ENCODE measurements around the gene SNRNP35. TPM values are rescaled to one million over a fixed set of nuclear protein-coding genes. Genes with fewer than 3 reads are reported as not detected.

SNRNP35 gene
- total and polyA plus RNA-seq, 2 donors (not counting 1 experiment from before 2014, with no cell fraction given) = 33.8 to 57.8 TPM

- Histone ChIP-seq H3K4me2 (replicated peaks; ENCODE audit: low read depth, low read length, poor library complexity, severe bottlenecking) (no peak overlapping the region), H3K79me2 (ENCODE audit: control insufficient read depth, insufficient read depth, low read length) (peaks cover 85% of the 10 kb centered on the region), H3K27ac (ENCODE audit: low read length in 2 of 2) (no peak overlapping the region), H3K4me1 (ENCODE audit: control insufficient read depth in 2 of 2, insufficient read depth in 2 of 2, low read length in 2 of 2) (peaks cover 5 to 11% of the 10 kb centered on the region in 2 donors), H2AFZ (ENCODE audit: insufficient read depth, low read depth, low read length, poor library complexity, severe bottlenecking) (no peak overlapping the region), H3K27me3 (replicated peaks in 1 of 4; ENCODE audit: control extremely low read depth in 1 of 4, control insufficient read depth in 3 of 4, insufficient read depth in 4 of 4, low read length in 3 of 4) (no peaks in the 10 kb centered on the region), H3K36me3 (replicated peaks in 1 of 2; ENCODE audit: control extremely low read depth in 1 of 2, control insufficient read depth in 1 of 2, extremely low read depth in 1 of 2, insufficient read depth in 2 of 2, low read length in 1 of 2) (peaks cover 0 to 21% of the 10 kb centered on the region in 2 experiments), H3K4me3 (ENCODE audit: control extremely low read depth in 1 of 5, extremely low read depth in 1 of 5, insufficient read depth in 1 of 5, low read depth in 2 of 5, low read length in 4 of 5) (no peak overlapping the region), H3K9ac (ENCODE audit: low read length) (no peak overlapping the region), H4K20me1 (ENCODE audit: control insufficient read depth, insufficient read depth, low read length, poor library complexity, severe bottlenecking) (peaks cover 22% of the 10 kb centered on the region), H3K9me3 (ENCODE audit: control extremely low read depth in 1 of 3, control insufficient read depth in 2 of 3, insufficient read depth in 1 of 3, low read length in 2 of 3) (no peaks in the 10 kb centered on the region)
- no peaks in the 10 kb centered on the region for H3K27me3 Mint-ChIP-seq
- no peaks in the 10 kb centered on the region for H3K9me3 Mint-ChIP-seq (ENCODE audit: insufficient read depth)
- TF ChIP-seq EZH2 (IDR thresholded peaks at IDR 0.05; ENCODE audit: borderline replicate concordance, insufficient read depth, low read depth, low read length, poor library complexity, severe bottlenecking) (no peak), CTCF (IDR thresholded peaks at IDR 0.05) (no peak)
- DNase-seq (no peak), ATAC-seq (ENCODE audit: low read depth) (no peak)
- intact Hi-C loops (cut with micrococcal nuclease) = loop anchor here (5.0 kb wide), 1 partner anchor 113 kb away; no protein-coding TSS in a partner anchor
- H3K4me3 Mint-ChIP-seq = no peak overlapping the region
- WGBS (ENCODE audit: insufficient coverage) = 86% methylated on average over 2 of the region's 4 CpGs
- peaks cover 25% of the 10 kb centered on the region for H3K4me1 Mint-ChIP-seq
- no peak overlapping the region for H3K27ac Mint-ChIP-seq
- CTCF ChIA-PET = no interaction called here
- POLR2A ChIA-PET = no interaction called here
These were observed 7.1 kb downstream of the SNRNP35 start for GRCh38 chr12:123465084-123465483.

- Mint-ChIP-seq H3K4me3 (no peak overlapping the region), H3K9me3 (ENCODE audit: insufficient read depth) (no peaks in the 10 kb centered on the region), H3K27me3 (no peaks in the 10 kb centered on the region), H3K4me1 (peaks cover 12% of the 10 kb centered on the region), H3K27ac (peak overlapping the region; percentile 56)
- no peaks in the 10 kb centered on the region for H3K9me3 ChIP-seq (ENCODE audit: control extremely low read depth in 1 of 3, control insufficient read depth in 2 of 3, insufficient read depth in 1 of 3, low read length in 2 of 3)
- no peak overlapping the region for H3K4me2 ChIP-seq (replicated peaks; ENCODE audit: low read depth, low read length, poor library complexity, severe bottlenecking)
- H2AFZ ChIP-seq (ENCODE audit: insufficient read depth, low read depth, low read length, poor library complexity, severe bottlenecking) = no peak overlapping the region
- H3K4me1 ChIP-seq (ENCODE audit: control insufficient read depth in 2 of 2, insufficient read depth in 2 of 2, low read length in 2 of 2) = peaks cover 3 to 9% of the 10 kb centered on the region in 2 donors
- peak; percentile 76 for DNase-seq
- no peak overlapping the region for H3K27ac ChIP-seq (ENCODE audit: low read length in 2 of 2)
- H3K4me3 ChIP-seq (ENCODE audit: control extremely low read depth in 1 of 5, extremely low read depth in 1 of 5, insufficient read depth in 1 of 5, low read depth in 2 of 5, low read length in 4 of 5) = no peak overlapping the region
- H4K20me1 ChIP-seq (ENCODE audit: control insufficient read depth, insufficient read depth, low read length, poor library complexity, severe bottlenecking) = peaks cover 30% of the 10 kb centered on the region
- H3K36me3 ChIP-seq (replicated peaks in 1 of 2; ENCODE audit: control extremely low read depth in 1 of 2, control insufficient read depth in 1 of 2, extremely low read depth in 1 of 2, insufficient read depth in 2 of 2, low read length in 1 of 2) = peaks cover 0 to 18% of the 10 kb centered on the region in 2 experiments
- POLR2A ChIA-PET = interaction anchor here (0.6 to 1.7 kb wide), 6 partner anchors 8 to 143 kb away, joined by 3 to 7 read pairs (median 4); partner anchors contain the start of gene SNRNP35
- no peak overlapping the region for H3K9ac ChIP-seq (ENCODE audit: low read length)
- intact Hi-C loops (cut with micrococcal nuclease) = loop anchor here (1.0 to 5.0 kb wide), 4 partner anchors 41 to 198 kb away; partner anchors contain the start of gene CDK2AP1
- WGBS (ENCODE audit: insufficient coverage) = 0% methylated on average over 1 of the region's 1 CpG
- CTCF ChIA-PET = interaction anchor here (0.6 to 2.2 kb wide), 18 partner anchors 10 to 152 kb away, joined by 3 to 15 read pairs (median 4); partner anchors contain the start of genes KMT5A and SNRNP35
- H3K79me2 ChIP-seq (ENCODE audit: control insufficient read depth, insufficient read depth, low read length) = peaks cover 72% of the 10 kb centered on the region
- ATAC-seq (ENCODE audit: low read depth) = peak; percentile 97
- no peaks in the 10 kb centered on the region for H3K27me3 ChIP-seq (replicated peaks in 1 of 4; ENCODE audit: control extremely low read depth in 1 of 4, control insufficient read depth in 3 of 4, insufficient read depth in 4 of 4, low read length in 3 of 4)
- TF ChIP-seq CTCF (IDR thresholded peaks at IDR 0.05) (peak; percentile 77), EZH2 (IDR thresholded peaks at IDR 0.05; ENCODE audit: borderline replicate concordance, insufficient read depth, low read depth, low read length, poor library complexity, severe bottlenecking) (no peak)
These were observed 10.8 kb downstream of the SNRNP35 start for GRCh38 chr12:123468786-123469185.
